Astrocyte (in vitro differentiated cells and primary cell): ENCODE data around the gene TET2.

Experiments used
- EZH2 ChIP-seq: IDR thresholded peaks from 2 replicates; pipeline ENCODE4 v1.6.1; 2012; ENCODE audit warnings: mild to moderate bottlenecking, low read length, inconsistent platforms; ENCODE audit not compliant: insufficient read depth
- TF ChIP-seq, protein P1 (sequence below): IDR thresholded peaks from 2 replicates; pipeline ENCODE4 v1.5.1; 2011; ENCODE audit warnings: low read depth, mild to moderate bottlenecking, inconsistent platforms, low read length, moderate library complexity; ENCODE audit not compliant: insufficient read depth

DNA sequence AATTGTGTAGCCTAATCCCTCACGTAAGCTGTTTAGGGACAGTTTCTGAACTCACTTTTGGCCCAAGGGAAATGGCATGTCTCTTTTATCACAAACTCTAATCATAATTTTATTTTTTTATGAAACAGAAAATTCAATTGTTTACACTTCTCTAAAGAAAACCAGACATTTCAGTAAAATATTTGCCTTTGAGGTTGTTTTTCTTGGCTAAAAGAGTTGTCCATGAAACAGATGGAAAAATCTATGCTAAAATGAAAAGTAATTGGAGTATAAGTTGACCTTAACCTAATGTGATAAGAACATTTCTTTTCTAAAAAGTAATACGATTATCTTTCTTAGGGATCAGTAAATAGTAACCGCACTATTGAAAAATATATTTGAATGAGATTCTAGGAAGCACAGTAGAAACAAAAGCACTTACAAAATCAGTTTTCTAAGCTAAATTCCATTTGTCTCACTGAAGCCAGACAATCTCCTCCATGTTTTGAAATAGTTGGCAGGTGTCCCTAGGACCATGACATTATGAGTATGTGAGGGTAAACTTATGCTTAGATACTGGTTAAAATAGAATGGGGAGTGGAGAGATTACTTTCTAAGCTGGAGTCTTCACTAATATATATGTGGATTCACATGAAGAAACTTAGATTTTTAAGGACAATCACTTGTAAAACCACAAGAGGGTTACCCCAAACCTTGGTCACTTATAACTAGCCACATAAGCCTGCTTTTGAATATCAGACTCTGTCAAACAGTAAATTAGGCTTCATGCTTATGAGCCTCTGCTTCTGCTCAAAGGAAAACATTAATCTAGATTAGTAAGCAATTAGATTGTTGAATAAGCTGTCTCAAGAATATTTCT, 20.1 kb upstream of the TET2 start:
- no peak for TF ChIP-seq EZH2
- TF ChIP-seq, protein P1, sequence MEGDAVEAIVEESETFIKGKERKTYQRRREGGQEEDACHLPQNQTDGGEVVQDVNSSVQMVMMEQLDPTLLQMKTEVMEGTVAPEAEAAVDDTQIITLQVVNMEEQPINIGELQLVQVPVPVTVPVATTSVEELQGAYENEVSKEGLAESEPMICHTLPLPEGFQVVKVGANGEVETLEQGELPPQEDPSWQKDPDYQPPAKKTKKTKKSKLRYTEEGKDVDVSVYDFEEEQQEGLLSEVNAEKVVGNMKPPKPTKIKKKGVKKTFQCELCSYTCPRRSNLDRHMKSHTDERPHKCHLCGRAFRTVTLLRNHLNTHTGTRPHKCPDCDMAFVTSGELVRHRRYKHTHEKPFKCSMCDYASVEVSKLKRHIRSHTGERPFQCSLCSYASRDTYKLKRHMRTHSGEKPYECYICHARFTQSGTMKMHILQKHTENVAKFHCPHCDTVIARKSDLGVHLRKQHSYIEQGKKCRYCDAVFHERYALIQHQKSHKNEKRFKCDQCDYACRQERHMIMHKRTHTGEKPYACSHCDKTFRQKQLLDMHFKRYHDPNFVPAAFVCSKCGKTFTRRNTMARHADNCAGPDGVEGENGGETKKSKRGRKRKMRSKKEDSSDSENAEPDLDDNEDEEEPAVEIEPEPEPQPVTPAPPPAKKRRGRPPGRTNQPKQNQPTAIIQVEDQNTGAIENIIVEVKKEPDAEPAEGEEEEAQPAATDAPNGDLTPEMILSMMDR = no peak
